HepG2 (cell line): Measurements from ENCODE around the gene HYOU1. TPM values are rescaled to one million over a fixed set of nuclear protein-coding genes. Genes with fewer than 3 reads are reported as not detected.
A peak's percentile ranks its signal among the peaks of the same experiment; 100 is the strongest.

ENCODE experiments used
- CBX1 ChIP-seq: IDR thresholded peaks from one replicate; pipeline ENCODE4 v1.6.1; 2016; ENCODE audit warnings: antibody characterized with exemption, low read depth
- CSRNP1 ChIP-seq: sonication (generic); formaldehyde crosslinking; IDR thresholded peaks from 2 replicates; pipeline ENCODE4 v1.8.1; 2023; ENCODE audit warnings: mild to moderate bottlenecking, missing genetic modification reagents
- HBP1 ChIP-seq: IDR thresholded peaks from 2 replicates; pipeline ENCODE4 v1.6.1; 2016; ENCODE audit warnings: low read depth, control low read depth
- HCFC1 ChIP-seq: fragments of 150-350 bp; IDR thresholded peaks from 2 replicates; pipeline ENCODE4 v1.6.1; 2014; ENCODE audit warnings: low read depth, low read length
- IKZF4 ChIP-seq: sonication (generic); formaldehyde crosslinking; IDR thresholded peaks from 2 replicates; pipeline ENCODE4 v1.5.1; 2020; ENCODE audit warnings: borderline replicate concordance, mild to moderate bottlenecking, low read depth, missing genetic modification reagents; ENCODE audit errors: not compliant biosample characterization
- MED8 ChIP-seq: sonication (generic); formaldehyde crosslinking; IDR thresholded peaks from 2 replicates; pipeline ENCODE4 v1.8.1; 2023; ENCODE audit warnings: mild to moderate bottlenecking, missing genetic modification reagents; ENCODE audit not compliant: insufficient replicate concordance
- TRIM24 ChIP-seq: sonication (generic); formaldehyde crosslinking; IDR thresholded peaks from 2 replicates; pipeline ENCODE4 v1.8.0; 2022; ENCODE audit warnings: mild to moderate bottlenecking, missing genetic modification reagents
- ZFP82 ChIP-seq: sonication (generic); formaldehyde crosslinking; IDR thresholded peaks from 2 replicates; pipeline ENCODE4 v1.5.1; 2020; ENCODE audit warnings: mild to moderate bottlenecking, missing genetic modification reagents, borderline replicate concordance
- ZFYVE20 ChIP-seq: sonication (generic); formaldehyde crosslinking; IDR thresholded peaks from 2 replicates; pipeline ENCODE4 v1.8.0; 2023; ENCODE audit warnings: low read depth, mild to moderate bottlenecking, moderate library complexity, missing genetic modification reagents, borderline replicate concordance
- ZNF326 ChIP-seq: sonication (generic); formaldehyde crosslinking; IDR thresholded peaks from 2 replicates; pipeline ENCODE4 v1.4.0; 2020; ENCODE audit warnings: missing genetic modification reagents, borderline replicate concordance
- ZNF407 ChIP-seq: sonication (generic); formaldehyde crosslinking; IDR thresholded peaks from one replicate; pipeline ENCODE4 v1.5.1; 2020; ENCODE audit warnings: mild to moderate bottlenecking, missing genetic modification reagents; ENCODE audit errors: not compliant biosample characterization
- ZNF800 ChIP-seq: sonication (generic); formaldehyde crosslinking; IDR thresholded peaks from 2 replicates; pipeline ENCODE4 v1.4.0; 2020; ENCODE audit warnings: missing genetic modification reagents
- ZNF83 ChIP-seq: sonication (generic); formaldehyde crosslinking; IDR thresholded peaks from 2 replicates; pipeline ENCODE4 v1.4.0; 2020; ENCODE audit warnings: missing genetic modification reagents, mild to moderate bottlenecking, borderline replicate concordance
- ZSCAN21 ChIP-seq: sonication (generic); formaldehyde crosslinking; IDR thresholded peaks from 2 replicates; pipeline ENCODE4 v1.8.0; 2022; ENCODE audit warnings: mild to moderate bottlenecking, missing genetic modification reagents, moderate library complexity, borderline replicate concordance
- polyA plus RNA-seq, 8 experiments: library from polyadenylated mRNA; depleted of rRNA in 3 of 8; stranded (reverse) in 7 of 8; unstranded in 1 of 8; fragments of >200 nt; fragmentation: Illumina TruSeq in 4 of 8; extraction: Trizol in 4 of 8; gene quantifications; 2 replicates each; pipeline versions ENCODE4 v1.2.1 to v1.2.3, GENCODE V29; 2011 to 2016; ENCODE audit warnings: low read depth in 4 of 8, missing spikeins in 1 of 8, mixed read lengths in 1 of 8; ENCODE audit not compliant: insufficient read depth in 1 of 8
- total RNA-seq, 5 experiments: library from RNA; depleted of rRNA; stranded (reverse); fragments of >200 nt; fragmentation: Illumina TruSeq; extraction: Trizol; gene quantifications; 2 replicates each; pipeline ENCODE4 v1.2.3, GENCODE V29; 2016; ENCODE audit warnings: low read depth in 1 of 5

Gene HYOU1
- total and polyA plus RNA-seq, 2 of the 13 experiments (the other 11 are each of a cell fraction or from before 2014, with no cell fraction given) = 127 to 155 TPM

GRCh38 chr11:119018074-119018938, 38.7 kb downstream of the HYOU1 start, which contains the start of the genes RPS25 and TRAPPC4 (continued):
- TF ChIP-seq CSRNP1 (CRISPR knock-in tag) (no peak), TRIM24 (CRISPR knock-in tag) (no peak), ZNF407 (CRISPR knock-in tag) (peak; percentile 28), HCFC1 (peak; percentile 66; the same call in 1 of the 2 replicates), HBP1 (CRISPR knock-in tag) (peak; percentile 65; the same call in 1 of the 2 replicates), ZSCAN21 (CRISPR knock-in tag) (no peak; the same call in 1 of the 2 replicates), IKZF4 (CRISPR knock-in tag) (no peak), MED8 (CRISPR knock-in tag) (no peak), ZNF800 (no peak), ZNF83 (CRISPR knock-in tag) (no peak), CBX1 (peak; percentile 59), ZNF326 (CRISPR knock-in tag) (no peak), ZFP82 (no peak), ZFYVE20 (no peak)
